HCT116 (cell line): ENCODE data around the gene EXD3.

Experiments
- EZH2 ChIP-seq: fragments of 200-600 bp; sonication (generic); IDR thresholded peaks from 2 replicates; pipeline ENCODE4 v1.6.1; 2017; ENCODE audit warnings: antibody characterized with exemption, mixed run types
- EZH2phosphoT487 ChIP-seq: fragments of 200-600 bp; IDR thresholded peaks from 2 replicates; pipeline ENCODE4 v1.6.1; 2018; ENCODE audit warnings: antibody characterized with exemption, borderline replicate concordance
- FOSL1 ChIP-seq: IDR thresholded peaks from 2 replicates; pipeline ENCODE4 v1.6.1; 2012; ENCODE audit warnings: low read depth
- JUND ChIP-seq: IDR thresholded peaks from 2 replicates; pipeline ENCODE4 v1.6.1; 2012
- POLR2A ChIP-seq: IDR thresholded peaks from 2 replicates; pipeline ENCODE4 v1.7.0; 2011; ENCODE audit warnings: borderline replicate concordance; ENCODE audit not compliant: insufficient read depth, insufficient read length; ENCODE audit errors: extremely low read depth
- POLR2AphosphoS5 ChIP-seq: IDR thresholded peaks from 2 replicates; pipeline ENCODE4 v1.6.1; 2011; ENCODE audit warnings: mild to moderate bottlenecking, low read depth, low read length, moderate library complexity
- SIN3A ChIP-seq: IDR thresholded peaks from 2 replicates; pipeline ENCODE4 v1.6.1; 2012; ENCODE audit warnings: low read depth
- SP1 ChIP-seq: IDR thresholded peaks from 2 replicates; pipeline ENCODE4 v1.6.1; 2012; ENCODE audit warnings: low read depth
- ZFX ChIP-seq: fragments of 450-650 bp; IDR thresholded peaks from 2 replicates; pipeline ENCODE4 v1.6.1; 2017
- TF ChIP-seq, protein P1 (sequence below), 3 experiments: fragments of 200-600 bp in 1 of 3; sonication (generic) in 1 of 3; IDR thresholded peaks in 2 of 3; conservative IDR thresholded peaks in 1 of 3; 2 replicates each; pipeline ENCODE4 v1.5.1; 2012 to 2017; ENCODE audit warnings: low read depth in 2 of 3, low read length in 2 of 3, antibody characterized with exemption in 1 of 3, borderline replicate concordance in 1 of 3, control low read depth in 1 of 3, mild to moderate bottlenecking in 1 of 3, mixed read lengths in 1 of 3, mixed run types in 1 of 3, moderate library complexity in 1 of 3; ENCODE audit not compliant: insufficient read depth in 1 of 3
- TF ChIP-seq, protein P2 (sequence below): IDR thresholded peaks from 2 replicates; pipeline ENCODE4 v1.6.1; 2012; ENCODE audit warnings: low read depth

- no peak for TF ChIP-seq JUND
- TF ChIP-seq, protein P1, sequence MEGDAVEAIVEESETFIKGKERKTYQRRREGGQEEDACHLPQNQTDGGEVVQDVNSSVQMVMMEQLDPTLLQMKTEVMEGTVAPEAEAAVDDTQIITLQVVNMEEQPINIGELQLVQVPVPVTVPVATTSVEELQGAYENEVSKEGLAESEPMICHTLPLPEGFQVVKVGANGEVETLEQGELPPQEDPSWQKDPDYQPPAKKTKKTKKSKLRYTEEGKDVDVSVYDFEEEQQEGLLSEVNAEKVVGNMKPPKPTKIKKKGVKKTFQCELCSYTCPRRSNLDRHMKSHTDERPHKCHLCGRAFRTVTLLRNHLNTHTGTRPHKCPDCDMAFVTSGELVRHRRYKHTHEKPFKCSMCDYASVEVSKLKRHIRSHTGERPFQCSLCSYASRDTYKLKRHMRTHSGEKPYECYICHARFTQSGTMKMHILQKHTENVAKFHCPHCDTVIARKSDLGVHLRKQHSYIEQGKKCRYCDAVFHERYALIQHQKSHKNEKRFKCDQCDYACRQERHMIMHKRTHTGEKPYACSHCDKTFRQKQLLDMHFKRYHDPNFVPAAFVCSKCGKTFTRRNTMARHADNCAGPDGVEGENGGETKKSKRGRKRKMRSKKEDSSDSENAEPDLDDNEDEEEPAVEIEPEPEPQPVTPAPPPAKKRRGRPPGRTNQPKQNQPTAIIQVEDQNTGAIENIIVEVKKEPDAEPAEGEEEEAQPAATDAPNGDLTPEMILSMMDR (IDR thresholded peaks at IDR 0.05 in 2 of 3, conservative IDR thresholded peaks at IDR 0.05 in 1 of 3; ENCODE audit: borderline replicate concordance in 1 of 3, insufficient read depth in 1 of 3, low read depth in 2 of 3, low read length in 2 of 3), result no peak
- no peak for TF ChIP-seq FOSL1
- TF ChIP-seq EZH2phosphoT487, result no peak
- no peak for TF ChIP-seq POLR2A
- TF ChIP-seq POLR2AphosphoS5, result no peak
- TF ChIP-seq, protein P2, sequence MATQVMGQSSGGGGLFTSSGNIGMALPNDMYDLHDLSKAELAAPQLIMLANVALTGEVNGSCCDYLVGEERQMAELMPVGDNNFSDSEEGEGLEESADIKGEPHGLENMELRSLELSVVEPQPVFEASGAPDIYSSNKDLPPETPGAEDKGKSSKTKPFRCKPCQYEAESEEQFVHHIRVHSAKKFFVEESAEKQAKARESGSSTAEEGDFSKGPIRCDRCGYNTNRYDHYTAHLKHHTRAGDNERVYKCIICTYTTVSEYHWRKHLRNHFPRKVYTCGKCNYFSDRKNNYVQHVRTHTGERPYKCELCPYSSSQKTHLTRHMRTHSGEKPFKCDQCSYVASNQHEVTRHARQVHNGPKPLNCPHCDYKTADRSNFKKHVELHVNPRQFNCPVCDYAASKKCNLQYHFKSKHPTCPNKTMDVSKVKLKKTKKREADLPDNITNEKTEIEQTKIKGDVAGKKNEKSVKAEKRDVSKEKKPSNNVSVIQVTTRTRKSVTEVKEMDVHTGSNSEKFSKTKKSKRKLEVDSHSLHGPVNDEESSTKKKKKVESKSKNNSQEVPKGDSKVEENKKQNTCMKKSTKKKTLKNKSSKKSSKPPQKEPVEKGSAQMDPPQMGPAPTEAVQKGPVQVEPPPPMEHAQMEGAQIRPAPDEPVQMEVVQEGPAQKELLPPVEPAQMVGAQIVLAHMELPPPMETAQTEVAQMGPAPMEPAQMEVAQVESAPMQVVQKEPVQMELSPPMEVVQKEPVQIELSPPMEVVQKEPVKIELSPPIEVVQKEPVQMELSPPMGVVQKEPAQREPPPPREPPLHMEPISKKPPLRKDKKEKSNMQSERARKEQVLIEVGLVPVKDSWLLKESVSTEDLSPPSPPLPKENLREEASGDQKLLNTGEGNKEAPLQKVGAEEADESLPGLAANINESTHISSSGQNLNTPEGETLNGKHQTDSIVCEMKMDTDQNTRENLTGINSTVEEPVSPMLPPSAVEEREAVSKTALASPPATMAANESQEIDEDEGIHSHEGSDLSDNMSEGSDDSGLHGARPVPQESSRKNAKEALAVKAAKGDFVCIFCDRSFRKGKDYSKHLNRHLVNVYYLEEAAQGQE, result no peak
- no peak for TF ChIP-seq EZH2
- TF ChIP-seq SP1, result no peak
- no peak for TF ChIP-seq ZFX
- TF ChIP-seq SIN3A, result no peak
Measured at GRCh38 chr9:137333016-137333671, 89.8 kb downstream of the EXD3 start.
